Nephron (organoid): ENCODE results near the gene TSC22D3.
A peak's percentile ranks its signal among the peaks of the same experiment; 100 is the strongest.

Experiments
- H3K27ac Mint-ChIP-seq, 3 experiments: 2 replicates each; pipeline ENCODE4 v1.8.0; 2020; ENCODE audit warnings: mixed read lengths in 3 of 3, mild to moderate bottlenecking in 2 of 3, moderate library complexity in 1 of 3
- H3K27me3 Mint-ChIP-seq: 2 replicates; pipeline ENCODE4 v1.8.0; 2021; ENCODE audit warnings: low read depth, mild to moderate bottlenecking, moderate library complexity, mixed read lengths
- H3K36me3 Mint-ChIP-seq: 2 replicates; pipeline ENCODE4 v1.8.0; 2020; ENCODE audit warnings: low read depth, mixed read lengths
- H3K4me1 Mint-ChIP-seq: 2 replicates; pipeline ENCODE4 v1.8.0; 2020; ENCODE audit warnings: mixed read lengths
- H3K4me3 Mint-ChIP-seq, 3 experiments: 2 replicates each; pipeline ENCODE4 v1.8.0; 2020; ENCODE audit warnings: mild to moderate bottlenecking in 3 of 3, mixed read lengths in 3 of 3, moderate library complexity in 2 of 3
- H3K9me3 Mint-ChIP-seq: 2 replicates; pipeline ENCODE4 v1.8.0; 2020; ENCODE audit warnings: mixed read lengths
- TF ChIP-seq, protein P1 (sequence below), 3 experiments: fragments of 200-600 bp; sonication (generic); IDR thresholded peaks; one replicate each; pipeline ENCODE4 v1.5.0; 2021; ENCODE audit warnings: antibody characterized with exemption in 3 of 3; ENCODE audit not compliant: unreplicated experiment in 3 of 3

TSC22D3 gene

DNA sequence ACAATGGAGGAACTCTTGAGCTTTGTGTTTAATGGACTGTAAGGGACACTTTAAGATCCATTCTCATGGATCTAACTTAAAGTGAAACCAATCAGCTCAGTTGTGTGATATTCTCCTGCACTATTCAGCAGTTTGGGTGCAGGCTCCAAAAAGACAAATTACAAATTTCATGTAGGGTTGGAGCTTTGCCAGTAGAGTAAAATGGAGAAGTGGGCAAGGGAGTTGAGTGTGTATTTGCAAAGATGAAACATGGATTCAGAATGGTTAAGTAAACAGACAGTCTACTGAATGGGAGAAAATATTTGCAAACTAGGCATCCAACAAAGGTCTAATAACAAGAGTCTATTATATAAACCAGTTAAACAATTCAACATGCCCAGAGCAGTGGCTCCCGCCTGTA, 28.8 kb upstream of the TSC22D3 start:
- Mint-ChIP-seq H3K36me3 (no peaks in the 10 kb centered on the region), H3K27me3 (no peaks in the 10 kb centered on the region), H3K27ac (no peak overlapping the region), H3K4me1 (no peaks in the 10 kb centered on the region), H3K9me3 (peaks cover 20% of the 10 kb centered on the region), H3K4me3 (no peak overlapping the region)
- TF ChIP-seq, protein P1, sequence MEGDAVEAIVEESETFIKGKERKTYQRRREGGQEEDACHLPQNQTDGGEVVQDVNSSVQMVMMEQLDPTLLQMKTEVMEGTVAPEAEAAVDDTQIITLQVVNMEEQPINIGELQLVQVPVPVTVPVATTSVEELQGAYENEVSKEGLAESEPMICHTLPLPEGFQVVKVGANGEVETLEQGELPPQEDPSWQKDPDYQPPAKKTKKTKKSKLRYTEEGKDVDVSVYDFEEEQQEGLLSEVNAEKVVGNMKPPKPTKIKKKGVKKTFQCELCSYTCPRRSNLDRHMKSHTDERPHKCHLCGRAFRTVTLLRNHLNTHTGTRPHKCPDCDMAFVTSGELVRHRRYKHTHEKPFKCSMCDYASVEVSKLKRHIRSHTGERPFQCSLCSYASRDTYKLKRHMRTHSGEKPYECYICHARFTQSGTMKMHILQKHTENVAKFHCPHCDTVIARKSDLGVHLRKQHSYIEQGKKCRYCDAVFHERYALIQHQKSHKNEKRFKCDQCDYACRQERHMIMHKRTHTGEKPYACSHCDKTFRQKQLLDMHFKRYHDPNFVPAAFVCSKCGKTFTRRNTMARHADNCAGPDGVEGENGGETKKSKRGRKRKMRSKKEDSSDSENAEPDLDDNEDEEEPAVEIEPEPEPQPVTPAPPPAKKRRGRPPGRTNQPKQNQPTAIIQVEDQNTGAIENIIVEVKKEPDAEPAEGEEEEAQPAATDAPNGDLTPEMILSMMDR (IDR thresholded peaks at IDR 0.05; ENCODE audit: unreplicated experiment in 3 of 3), result no peak

DNA sequence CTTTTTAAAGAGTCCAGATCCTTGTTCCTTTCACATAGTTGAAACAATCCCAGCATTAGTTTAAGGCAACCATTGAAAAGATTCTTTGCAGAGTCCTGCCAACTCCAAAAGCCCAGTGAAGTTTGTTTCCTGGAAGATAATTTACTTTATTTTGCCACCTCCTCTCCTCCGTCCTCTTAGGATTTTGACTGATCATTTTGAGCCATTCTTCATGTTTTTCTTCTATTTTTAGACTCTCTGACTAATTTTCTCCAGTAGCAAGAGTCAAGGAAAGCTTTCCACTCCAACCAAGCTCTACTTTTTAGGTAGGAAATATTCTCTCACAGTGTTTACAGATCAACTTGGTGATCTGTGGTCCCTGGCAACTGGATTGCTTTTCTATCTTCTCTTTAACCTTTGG, 12.2 kb upstream of the TSC22D3 start:
- Mint-ChIP-seq H3K27me3 (no peaks in the 10 kb centered on the region), H3K4me3 (no peak overlapping the region), H3K36me3 (no peaks in the 10 kb centered on the region), H3K9me3 (peaks cover 2% of the 10 kb centered on the region), H3K27ac (no peak overlapping the region), H3K4me1 (no peaks in the 10 kb centered on the region)
- TF ChIP-seq, protein P1 (IDR thresholded peaks at IDR 0.05; ENCODE audit: unreplicated experiment in 3 of 3), result no peak

- TF ChIP-seq, protein P1 (IDR thresholded peaks at IDR 0.05; ENCODE audit: unreplicated experiment in 3 of 3), result no peak
Observed at GRCh38 chrX:107780525-107780924, 4.9 kb upstream of the TSC22D3 start.

DNA sequence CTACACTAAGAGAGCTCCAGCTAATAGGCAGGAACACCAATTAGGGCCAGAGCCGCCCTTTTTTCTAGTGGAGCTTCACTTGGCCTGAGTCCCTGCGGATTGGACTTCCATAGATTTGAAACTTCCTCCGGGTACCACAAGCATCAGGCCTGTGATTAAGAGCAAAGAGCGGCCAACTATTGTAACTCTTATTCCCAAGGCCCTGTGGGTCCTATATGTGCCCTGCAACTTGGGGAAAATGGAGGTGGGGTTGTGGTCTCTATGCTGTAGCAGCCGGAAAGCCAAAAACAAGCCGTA, 1.9 kb upstream of the TSC22D3 start, which contains the start of gene NCBP2L:
NCBP2L (plus strand) TSS at position 198 of the 297 bp plus-strand sequence. CDS start 16,488 bp downstream, outside the sequence.
- peak within 1 kb of the TSS; percentile 86 to 90 (median 86) for H3K4me3 Mint-ChIP-seq
- H3K4me1 Mint-ChIP-seq, result peaks cover 24% of the 10 kb centered on the region
- peaks cover 4% of the 10 kb centered on the region for H3K27me3 Mint-ChIP-seq
- TF ChIP-seq, protein P1 (IDR thresholded peaks at IDR 0.05; ENCODE audit: unreplicated experiment in 3 of 3), result no peak
- H3K36me3 Mint-ChIP-seq, result no peaks in the 10 kb centered on the region
- H3K9me3 Mint-ChIP-seq, result no peaks in the 10 kb centered on the region
- peak within 1 kb of the TSS; percentile 9 to 39 (median 22) for H3K27ac Mint-ChIP-seq

More at GRCh38 chrX:107780525-107780924, 4.9 kb upstream of the TSC22D3 start:
- H3K27ac Mint-ChIP-seq, result no peak overlapping the region
- H3K4me3 Mint-ChIP-seq, result no peak overlapping the region
- H3K9me3 Mint-ChIP-seq, result no peaks in the 10 kb centered on the region
- H3K36me3 Mint-ChIP-seq, result no peaks in the 10 kb centered on the region
- peaks cover 13% of the 10 kb centered on the region for H3K4me1 Mint-ChIP-seq
- H3K27me3 Mint-ChIP-seq, result peaks cover 4% of the 10 kb centered on the region

GRCh38 chrX:107776649-107777535, 1.3 kb upstream of the TSC22D3 start:
- H3K27ac Mint-ChIP-seq, result peak overlapping the region; percentile 9 to 39 (median 22)

More at GRCh38 chrX:107776649-107777535, 1.3 kb upstream of the TSC22D3 start:
- Mint-ChIP-seq H3K27me3 (peaks cover 4% of the 10 kb centered on the region), H3K4me3 (peak overlapping the region; percentile 86 to 90 (median 86)), H3K9me3 (no peaks in the 10 kb centered on the region), H3K4me1 (peaks cover 24% of the 10 kb centered on the region), H3K36me3 (no peaks in the 10 kb centered on the region)
- TF ChIP-seq, protein P1 (IDR thresholded peaks at IDR 0.05; ENCODE audit: unreplicated experiment in 3 of 3), result peak; percentile 58 to 72 (median 70)
